ENCODE results near the gene NABP2. TPM values are rescaled to one million over a fixed set of nuclear protein-coding genes. Genes with fewer than 3 reads are reported as not detected.

NABP2 gene
- total RNA-seq, 1 donor from 2014 or later: 42.1 TPM

DNA sequence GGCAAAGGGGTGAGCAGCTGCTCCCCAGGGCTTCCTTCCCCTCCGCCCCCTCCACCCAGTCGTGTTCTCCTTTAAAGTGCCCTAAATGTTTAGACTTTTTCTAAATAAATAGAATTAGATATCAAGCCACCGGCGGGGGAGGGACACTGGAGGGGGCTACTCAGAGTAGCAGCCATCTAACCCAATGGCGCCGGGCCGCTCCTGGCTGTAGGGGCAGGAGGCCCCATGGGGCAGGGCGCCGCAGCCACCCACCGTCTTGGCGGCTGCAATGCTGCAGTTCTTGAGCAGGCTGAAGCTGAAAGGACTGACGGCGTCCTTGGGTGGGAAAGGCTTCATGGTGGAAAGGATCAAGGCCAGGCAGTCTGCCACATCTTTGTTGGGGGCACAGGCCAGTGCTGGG, 18.8 kb downstream of the NABP2 start:
- Mint-ChIP-seq H3K4me3 (ENCODE audit: unreplicated experiment) (no peak overlapping the region), H3K27ac (ENCODE audit: unreplicated experiment) (no peak overlapping the region), H3K36me3 (ENCODE audit: unreplicated experiment) (peaks cover 35% of the 10 kb centered on the region), H3K9me3 (ENCODE audit: unreplicated experiment) (no peaks in the 10 kb centered on the region), H3K27me3 (ENCODE audit: unreplicated experiment) (no peaks in the 10 kb centered on the region), H3K4me1 (ENCODE audit: unreplicated experiment) (peaks cover 2% of the 10 kb centered on the region)
- TF ChIP-seq, protein P1, sequence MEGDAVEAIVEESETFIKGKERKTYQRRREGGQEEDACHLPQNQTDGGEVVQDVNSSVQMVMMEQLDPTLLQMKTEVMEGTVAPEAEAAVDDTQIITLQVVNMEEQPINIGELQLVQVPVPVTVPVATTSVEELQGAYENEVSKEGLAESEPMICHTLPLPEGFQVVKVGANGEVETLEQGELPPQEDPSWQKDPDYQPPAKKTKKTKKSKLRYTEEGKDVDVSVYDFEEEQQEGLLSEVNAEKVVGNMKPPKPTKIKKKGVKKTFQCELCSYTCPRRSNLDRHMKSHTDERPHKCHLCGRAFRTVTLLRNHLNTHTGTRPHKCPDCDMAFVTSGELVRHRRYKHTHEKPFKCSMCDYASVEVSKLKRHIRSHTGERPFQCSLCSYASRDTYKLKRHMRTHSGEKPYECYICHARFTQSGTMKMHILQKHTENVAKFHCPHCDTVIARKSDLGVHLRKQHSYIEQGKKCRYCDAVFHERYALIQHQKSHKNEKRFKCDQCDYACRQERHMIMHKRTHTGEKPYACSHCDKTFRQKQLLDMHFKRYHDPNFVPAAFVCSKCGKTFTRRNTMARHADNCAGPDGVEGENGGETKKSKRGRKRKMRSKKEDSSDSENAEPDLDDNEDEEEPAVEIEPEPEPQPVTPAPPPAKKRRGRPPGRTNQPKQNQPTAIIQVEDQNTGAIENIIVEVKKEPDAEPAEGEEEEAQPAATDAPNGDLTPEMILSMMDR (IDR thresholded peaks at IDR 0.05): no peak
- DNase-seq (ENCODE audit: extremely low spot score, unreplicated experiment): no peak

DNA sequence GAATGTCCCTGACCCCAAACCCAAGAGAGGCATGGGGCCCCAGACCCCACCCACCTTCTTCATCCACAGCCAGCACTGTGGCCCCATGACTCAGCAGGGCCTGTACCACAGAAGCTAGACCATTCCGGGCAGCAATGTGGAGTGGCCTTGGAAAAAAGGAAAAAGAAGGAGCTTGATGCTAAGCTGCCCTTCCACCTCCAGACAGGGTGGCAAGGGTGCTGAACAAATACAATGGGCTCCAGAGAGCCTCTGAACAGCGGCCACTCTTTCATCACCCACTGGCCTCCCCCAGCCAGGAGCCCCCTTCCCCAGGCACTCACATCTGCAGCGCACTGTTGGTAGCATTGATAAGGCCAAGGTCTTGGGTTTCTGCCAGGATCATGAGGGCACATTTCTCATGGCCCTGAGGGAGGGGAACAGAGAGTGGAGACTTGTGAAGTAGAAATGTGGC, 19.6 kb downstream of the NABP2 start:
- Mint-ChIP-seq H3K27me3 (ENCODE audit: unreplicated experiment) (no peaks in the 10 kb centered on the region), H3K27ac (ENCODE audit: unreplicated experiment) (no peak overlapping the region), H3K9me3 (ENCODE audit: unreplicated experiment) (no peaks in the 10 kb centered on the region), H3K4me1 (ENCODE audit: unreplicated experiment) (peaks cover 2% of the 10 kb centered on the region), H3K36me3 (ENCODE audit: unreplicated experiment) (peaks cover 35% of the 10 kb centered on the region), H3K4me3 (ENCODE audit: unreplicated experiment) (no peak overlapping the region)
- TF ChIP-seq, protein P1 (IDR thresholded peaks at IDR 0.05): no peak
- no peak for DNase-seq (ENCODE audit: extremely low spot score, unreplicated experiment)

DNA sequence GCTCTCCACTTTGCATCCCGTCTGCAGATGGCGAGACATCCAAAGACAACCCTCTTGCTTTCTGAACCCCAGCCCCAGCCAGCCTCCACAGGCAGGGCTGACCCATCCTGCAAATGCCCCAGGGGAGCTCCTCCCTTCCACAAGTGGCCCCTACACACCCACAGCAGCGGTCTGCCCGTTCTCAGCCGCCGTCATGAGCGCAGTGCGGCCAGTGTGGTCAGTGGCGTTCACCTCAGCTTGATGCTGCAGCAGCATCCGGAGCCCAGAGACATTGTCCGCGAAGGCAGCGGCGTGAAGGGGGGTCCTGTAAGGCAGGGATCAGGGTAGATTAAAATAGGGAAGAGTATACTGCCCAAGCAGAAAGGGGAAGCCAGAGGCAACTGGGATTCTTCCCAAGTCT, 20.4 kb downstream of the NABP2 start:
- Mint-ChIP-seq H3K36me3 (ENCODE audit: unreplicated experiment) (peaks cover 39% of the 10 kb centered on the region), H3K4me3 (ENCODE audit: unreplicated experiment) (no peak overlapping the region)

DNA sequence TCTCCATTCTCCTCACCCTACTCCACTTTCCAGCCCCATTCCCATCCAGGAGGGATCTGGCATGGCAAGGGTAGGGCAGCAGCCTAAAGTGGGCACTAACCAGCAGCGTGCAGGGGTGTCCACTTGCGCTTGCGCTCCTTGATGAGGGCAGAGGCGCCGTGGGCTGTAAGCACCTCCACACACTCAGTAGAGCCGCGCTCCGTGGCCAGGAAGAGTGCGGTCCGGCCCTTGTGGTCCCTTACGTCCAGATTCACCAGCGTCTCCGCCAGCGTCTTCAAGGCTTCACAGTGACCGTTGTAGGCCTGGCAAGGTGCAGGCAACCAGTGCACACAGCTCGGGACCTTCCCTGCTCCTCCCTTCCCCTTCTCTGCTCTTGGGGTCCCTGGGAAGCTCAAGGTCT, 23.8 kb downstream of the NABP2 start:
- Mint-ChIP-seq H3K27ac (ENCODE audit: unreplicated experiment) (no peak overlapping the region), H3K9me3 (ENCODE audit: unreplicated experiment) (no peaks in the 10 kb centered on the region), H3K27me3 (ENCODE audit: unreplicated experiment) (no peaks in the 10 kb centered on the region), H3K4me3 (ENCODE audit: unreplicated experiment) (no peak overlapping the region), H3K36me3 (ENCODE audit: unreplicated experiment) (peaks cover 26% of the 10 kb centered on the region), H3K4me1 (ENCODE audit: unreplicated experiment) (no peaks in the 10 kb centered on the region)
- DNase-seq (ENCODE audit: extremely low spot score, unreplicated experiment): no peak
- TF ChIP-seq, protein P1 (IDR thresholded peaks at IDR 0.05): no peak

More for the DNA sequence above, 20.4 kb downstream of the NABP2 start:
- DNase-seq (ENCODE audit: extremely low spot score, unreplicated experiment): no peak
- no peak overlapping the region for H3K27ac Mint-ChIP-seq (ENCODE audit: unreplicated experiment)
- H3K9me3 Mint-ChIP-seq (ENCODE audit: unreplicated experiment): no peaks in the 10 kb centered on the region
- peaks cover 2% of the 10 kb centered on the region for H3K4me1 Mint-ChIP-seq (ENCODE audit: unreplicated experiment)
- no peaks in the 10 kb centered on the region for H3K27me3 Mint-ChIP-seq (ENCODE audit: unreplicated experiment)
- TF ChIP-seq, protein P1 (IDR thresholded peaks at IDR 0.05): no peak

DNA sequence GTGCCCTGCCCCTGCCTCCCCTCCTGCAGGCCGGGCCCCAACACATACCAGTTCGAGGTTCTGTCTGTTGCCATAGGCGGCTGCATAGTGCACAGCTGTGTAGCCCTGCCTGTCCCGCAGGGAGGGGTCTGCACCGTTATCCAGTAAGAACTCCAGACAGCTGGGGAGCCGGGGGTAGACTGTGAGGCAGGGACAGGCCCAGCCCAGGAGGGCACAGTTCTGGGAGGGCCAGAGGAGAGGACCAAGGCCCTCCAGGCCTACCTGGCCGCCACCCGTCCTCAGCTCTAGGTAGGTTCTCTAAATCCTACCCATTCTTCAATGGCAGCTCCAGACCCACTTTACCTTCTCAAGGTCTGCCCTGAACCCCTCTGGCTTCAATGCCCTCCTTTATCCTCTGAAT, 24.6 kb downstream of the NABP2 start:
- Mint-ChIP-seq H3K4me3 (ENCODE audit: unreplicated experiment) (no peak overlapping the region), H3K36me3 (ENCODE audit: unreplicated experiment) (peaks cover 31% of the 10 kb centered on the region), H3K9me3 (ENCODE audit: unreplicated experiment) (no peaks in the 10 kb centered on the region), H3K4me1 (ENCODE audit: unreplicated experiment) (no peaks in the 10 kb centered on the region), H3K27me3 (ENCODE audit: unreplicated experiment) (no peaks in the 10 kb centered on the region), H3K27ac (ENCODE audit: unreplicated experiment) (no peak overlapping the region)
- no peak for DNase-seq (ENCODE audit: extremely low spot score, unreplicated experiment)
- TF ChIP-seq, protein P1 (IDR thresholded peaks at IDR 0.05): no peak

Data from osteocyte (in vitro differentiated cells).